Liver (tissue), 9 donors: ENCODE measurements around the gene SDR39U1. TPM values are rescaled to one million over a fixed set of nuclear protein-coding genes. Genes with fewer than 3 reads are reported as not detected.
A peak's percentile ranks its signal among the peaks of the same experiment; 100 is the strongest.

Experiments
- DNase-seq: peaks from one replicate; pipeline ENCODE4 v3.0.0-alpha.2; 2017; ENCODE audit warnings: low spot score
- H3K27ac ChIP-seq, 2 donors: one replicate each; pipeline ENCODE4 v1.7.0; 2013; ENCODE audit warnings: inconsistent platforms in 2 of 2, low read length in 2 of 2, control low read depth in 1 of 2, low read depth in 1 of 2, mild to moderate bottlenecking in 1 of 2
- H3K27me3 ChIP-seq, 4 donors: one replicate each; pipeline versions ENCODE4 v1.6.1 to v1.7.0; 2013; ENCODE audit warnings: low read length in 3 of 4, inconsistent platforms in 1 of 4, mild to moderate bottlenecking in 1 of 4, moderate library complexity in 1 of 4; ENCODE audit not compliant: control insufficient read depth in 4 of 4, insufficient read depth in 4 of 4
- H3K36me3 ChIP-seq, 4 donors: one replicate each; pipeline versions ENCODE4 v1.6.1 to v1.7.0; 2013; ENCODE audit warnings: low read length in 3 of 4, mild to moderate bottlenecking in 3 of 4, low read depth in 1 of 4, moderate library complexity in 1 of 4; ENCODE audit not compliant: control insufficient read depth in 4 of 4, insufficient read depth in 3 of 4
- H3K4me1 ChIP-seq, 4 donors: one replicate each; pipeline versions ENCODE4 v1.6.1 to v1.7.0; 2013; ENCODE audit warnings: low read length in 3 of 4, mild to moderate bottlenecking in 3 of 4, moderate library complexity in 1 of 4; ENCODE audit not compliant: control insufficient read depth in 4 of 4, insufficient read depth in 4 of 4
- H3K4me3 ChIP-seq, 3 donors: one replicate each; pipeline versions ENCODE4 v1.6.1 to v1.7.0; 2013; ENCODE audit warnings: low read length in 3 of 3, control low read depth in 1 of 3, low read depth in 1 of 3, mild to moderate bottlenecking in 1 of 3
- H3K9ac ChIP-seq, 2 donors: one replicate each; pipeline ENCODE4 v1.7.0; 2013; ENCODE audit warnings: low read length in 2 of 2, mild to moderate bottlenecking in 2 of 2, moderate library complexity in 2 of 2, control low read depth in 1 of 2, low read depth in 1 of 2
- H3K9me3 ChIP-seq, 4 donors: one replicate each; pipeline versions ENCODE4 v1.6.1 to v1.7.0; 2013; ENCODE audit warnings: low read length in 3 of 4; ENCODE audit not compliant: control insufficient read depth in 4 of 4
- FOXA1 ChIP-seq: IDR thresholded peaks from 2 replicates; pipeline ENCODE4 v1.6.1; 2016; ENCODE audit warnings: antibody characterized with exemption
- FOXA2 ChIP-seq: IDR thresholded peaks from 2 replicates; pipeline ENCODE4 v1.6.1; 2016; ENCODE audit warnings: antibody characterized with exemption
- HNF4A ChIP-seq, 2 donors: conservative IDR thresholded peaks; 2 replicates each; pipeline ENCODE4 v1.6.1; 2016; ENCODE audit warnings: antibody characterized with exemption in 2 of 2, mild to moderate bottlenecking in 2 of 2
- HNF4G ChIP-seq: IDR thresholded peaks from 2 replicates; pipeline ENCODE4 v1.6.1; 2016; ENCODE audit warnings: antibody characterized with exemption
- JUND ChIP-seq, 2 donors: IDR thresholded peaks; 2 replicates each; pipeline ENCODE4 v1.6.1; 2016; ENCODE audit warnings: antibody characterized with exemption in 2 of 2
- NR2F2 ChIP-seq: IDR thresholded peaks from 2 replicates; pipeline ENCODE4 v1.6.1; 2016; ENCODE audit warnings: antibody characterized with exemption
- RAD21 ChIP-seq, 2 donors: IDR thresholded peaks; 2 replicates each; pipeline ENCODE4 v1.6.1; 2016; ENCODE audit warnings: antibody characterized with exemption in 2 of 2, mild to moderate bottlenecking in 2 of 2
- RXRA ChIP-seq, 2 donors: IDR thresholded peaks; 2 replicates each; pipeline ENCODE4 v1.6.1; 2017 to 2018; ENCODE audit warnings: antibody characterized with exemption in 2 of 2, mild to moderate bottlenecking in 1 of 2
- SP1 ChIP-seq: IDR thresholded peaks from 2 replicates; pipeline ENCODE4 v1.6.1; 2018; ENCODE audit warnings: antibody characterized with exemption, mild to moderate bottlenecking
- TAF1 ChIP-seq: conservative IDR thresholded peaks from 2 replicates; pipeline ENCODE4 v1.6.1; 2016; ENCODE audit warnings: antibody characterized with exemption, mild to moderate bottlenecking
- YY1 ChIP-seq: IDR thresholded peaks from 2 replicates; pipeline ENCODE4 v1.6.1; 2016; ENCODE audit warnings: antibody characterized with exemption, mild to moderate bottlenecking
- WGBS: extraction: QIAGEN DNeasy Blood & Tissue Kit; methylation state at CpG from one replicate; pipeline ENCODE4 v1.1.7; 2013; 5-methylcytosine and 5-hydroxymethylcytosine counted together
- polyA plus RNA-seq, 2 donors: library from polyadenylated mRNA; stranded (reverse) in 1 of 2; unstranded in 1 of 2; fragments of 200-250 nt in 1 of 2; fragments of >200 nt in 1 of 2; fragmentation: Nextera tagmentation in 1 of 2; extraction: Ambion mirVana in 1 of 2; gene quantifications; one replicate each; pipeline versions ENCODE4 v1.2.1 to v1.2.3, GENCODE V29; 2013 to 2015
- total RNA-seq, 2 donors: library from RNA; depleted of rRNA; stranded (reverse); fragments of >200 nt; gene quantifications; one replicate each; pipeline ENCODE4 v1.2.3, GENCODE V29; 2014
- TF ChIP-seq, protein P1 (sequence below): IDR thresholded peaks from 2 replicates; pipeline ENCODE4 v1.6.1; 2016; ENCODE audit warnings: antibody characterized with exemption
- TF ChIP-seq, protein P2 (sequence below): IDR thresholded peaks from 2 replicates; pipeline ENCODE4 v1.6.1; 2016; ENCODE audit warnings: antibody characterized with exemption
- TF ChIP-seq, protein P3 (sequence below): IDR thresholded peaks from 2 replicates; pipeline ENCODE4 v1.6.1; 2016; ENCODE audit warnings: antibody characterized with exemption, mild to moderate bottlenecking
- TF ChIP-seq, protein P4 (sequence below): IDR thresholded peaks from 2 replicates; pipeline ENCODE4 v1.6.1; 2016; ENCODE audit warnings: antibody characterized with exemption
- donor health status: healthy.
- donor health status: healthy.
- donor health status: healthy.
- donor health status: healthy.
- donor health status: healthy.

Gene SDR39U1
- total and polyA plus RNA-seq, 4 donors, result 10.8 to 50.4 (median 25.9) TPM

DNA sequence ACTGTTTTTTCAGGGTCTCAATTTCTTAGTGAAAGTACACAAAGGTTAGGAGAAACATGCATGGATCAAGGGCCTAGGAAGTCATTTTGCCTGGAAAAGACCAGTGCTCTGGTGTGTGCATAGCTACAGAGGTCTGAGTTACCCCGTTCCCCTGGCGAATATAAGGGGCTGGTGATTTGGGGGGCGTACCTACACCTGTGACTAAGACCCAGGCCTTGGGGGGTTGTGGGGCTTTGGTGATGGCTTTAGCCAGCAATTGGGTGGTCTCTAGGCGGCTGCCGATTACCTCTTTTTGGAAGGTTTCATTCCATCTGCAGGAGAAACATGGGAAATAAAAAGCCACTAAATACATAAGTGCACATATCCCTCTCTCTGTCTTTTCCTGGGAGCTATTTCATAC lies 1.1 kb downstream of the SDR39U1 start:
- WGBS, result 52% methylated on average over 5 of the region's 5 CpGs

DNA sequence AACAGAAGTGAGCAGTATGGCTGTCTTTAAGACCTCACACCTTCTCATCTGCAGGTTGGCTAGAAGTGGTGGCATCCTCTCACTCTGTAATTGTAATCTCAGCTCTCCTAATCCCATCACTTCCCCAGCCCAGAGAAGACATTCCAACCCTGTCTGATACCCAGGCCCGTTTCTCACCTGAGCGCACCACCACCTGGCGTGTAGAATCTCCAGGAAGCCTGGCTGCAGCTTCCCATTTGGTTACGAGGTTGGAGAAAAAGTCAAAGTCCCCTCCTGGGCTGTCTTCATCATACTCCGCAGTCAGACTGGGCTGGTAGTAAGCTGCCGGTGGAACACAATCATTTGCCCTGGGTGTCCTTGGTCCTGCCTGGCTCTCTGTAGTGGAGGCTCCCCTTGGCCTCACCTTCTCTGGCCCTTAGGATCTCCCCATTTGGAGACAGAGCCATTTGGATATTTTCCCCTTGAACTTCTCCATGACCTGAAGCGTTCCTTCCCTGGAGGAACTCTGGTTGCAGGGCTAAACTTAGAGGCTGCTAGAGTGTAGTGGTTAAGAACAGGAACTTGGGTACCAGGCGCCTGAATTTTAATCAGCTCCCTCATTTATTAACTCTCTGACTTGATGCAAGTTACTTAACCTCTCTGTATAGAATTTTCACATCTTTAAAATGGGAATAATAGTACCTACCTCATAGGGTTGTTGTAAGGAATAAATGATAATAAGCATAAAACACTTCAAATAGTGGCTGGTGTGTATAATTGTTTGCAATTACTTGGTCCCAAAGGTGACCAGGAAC lies 1.8 kb downstream of the SDR39U1 start:
- Histone ChIP-seq H3K27ac (no peak overlapping the region), H3K4me3 (no peak overlapping the region), H3K9me3 (no peaks in the 10 kb centered on the region), H3K4me1 (peaks cover 5 to 56% (median 33%) of the 10 kb centered on the region in 4 donors), H3K27me3 (no peaks in the 10 kb centered on the region), H3K9ac (no peak overlapping the region), H3K36me3 (peaks cover 8 to 37% (median 30%) of the 10 kb centered on the region in 4 donors)
- 90% methylated on average over 8 of the region's 8 CpGs for WGBS
- no peak for DNase-seq
- no peak for TF ChIP-seq TAF1
- no peak for TF ChIP-seq RXRA (IDR thresholded peaks at IDR 0.05)
- no peak for TF ChIP-seq HNF4G
- no peak for TF ChIP-seq NR2F2
- TF ChIP-seq, protein P1, sequence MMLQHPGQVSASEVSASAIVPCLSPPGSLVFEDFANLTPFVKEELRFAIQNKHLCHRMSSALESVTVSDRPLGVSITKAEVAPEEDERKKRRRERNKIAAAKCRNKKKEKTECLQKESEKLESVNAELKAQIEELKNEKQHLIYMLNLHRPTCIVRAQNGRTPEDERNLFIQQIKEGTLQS, result no peak
- no peak for TF ChIP-seq RAD21 (IDR thresholded peaks at IDR 0.05)
- no peak for TF ChIP-seq SP1
- TF ChIP-seq HNF4A (conservative IDR thresholded peaks at IDR 0.05), result no peak
- no peak for TF ChIP-seq JUND (IDR thresholded peaks at IDR 0.05)
- TF ChIP-seq, protein P2, sequence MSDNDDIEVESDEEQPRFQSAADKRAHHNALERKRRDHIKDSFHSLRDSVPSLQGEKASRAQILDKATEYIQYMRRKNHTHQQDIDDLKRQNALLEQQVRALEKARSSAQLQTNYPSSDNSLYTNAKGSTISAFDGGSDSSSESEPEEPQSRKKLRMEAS, result no peak
- TF ChIP-seq, protein P3, sequence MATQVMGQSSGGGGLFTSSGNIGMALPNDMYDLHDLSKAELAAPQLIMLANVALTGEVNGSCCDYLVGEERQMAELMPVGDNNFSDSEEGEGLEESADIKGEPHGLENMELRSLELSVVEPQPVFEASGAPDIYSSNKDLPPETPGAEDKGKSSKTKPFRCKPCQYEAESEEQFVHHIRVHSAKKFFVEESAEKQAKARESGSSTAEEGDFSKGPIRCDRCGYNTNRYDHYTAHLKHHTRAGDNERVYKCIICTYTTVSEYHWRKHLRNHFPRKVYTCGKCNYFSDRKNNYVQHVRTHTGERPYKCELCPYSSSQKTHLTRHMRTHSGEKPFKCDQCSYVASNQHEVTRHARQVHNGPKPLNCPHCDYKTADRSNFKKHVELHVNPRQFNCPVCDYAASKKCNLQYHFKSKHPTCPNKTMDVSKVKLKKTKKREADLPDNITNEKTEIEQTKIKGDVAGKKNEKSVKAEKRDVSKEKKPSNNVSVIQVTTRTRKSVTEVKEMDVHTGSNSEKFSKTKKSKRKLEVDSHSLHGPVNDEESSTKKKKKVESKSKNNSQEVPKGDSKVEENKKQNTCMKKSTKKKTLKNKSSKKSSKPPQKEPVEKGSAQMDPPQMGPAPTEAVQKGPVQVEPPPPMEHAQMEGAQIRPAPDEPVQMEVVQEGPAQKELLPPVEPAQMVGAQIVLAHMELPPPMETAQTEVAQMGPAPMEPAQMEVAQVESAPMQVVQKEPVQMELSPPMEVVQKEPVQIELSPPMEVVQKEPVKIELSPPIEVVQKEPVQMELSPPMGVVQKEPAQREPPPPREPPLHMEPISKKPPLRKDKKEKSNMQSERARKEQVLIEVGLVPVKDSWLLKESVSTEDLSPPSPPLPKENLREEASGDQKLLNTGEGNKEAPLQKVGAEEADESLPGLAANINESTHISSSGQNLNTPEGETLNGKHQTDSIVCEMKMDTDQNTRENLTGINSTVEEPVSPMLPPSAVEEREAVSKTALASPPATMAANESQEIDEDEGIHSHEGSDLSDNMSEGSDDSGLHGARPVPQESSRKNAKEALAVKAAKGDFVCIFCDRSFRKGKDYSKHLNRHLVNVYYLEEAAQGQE, result no peak
- TF ChIP-seq FOXA1, result no peak

More for the DNA sequence above, 1.1 kb downstream of the SDR39U1 start:
- Histone ChIP-seq H3K27ac (peak overlapping the region; percentile 98 to 100), H3K9ac (peak overlapping the region in 1 of 2 donors; percentile 1), H3K9me3 (no peaks in the 10 kb centered on the region), H3K4me3 (peak overlapping the region in 1 of 3 donors; percentile 45), H3K36me3 (peaks cover 4 to 33% (median 25%) of the 10 kb centered on the region in 4 donors), H3K4me1 (peaks cover 5 to 52% (median 31%) of the 10 kb centered on the region in 4 donors), H3K27me3 (no peaks in the 10 kb centered on the region)
- no peak for TF ChIP-seq NR2F2
- TF ChIP-seq, protein P3, result no peak
- no peak for TF ChIP-seq JUND (IDR thresholded peaks at IDR 0.05)
- TF ChIP-seq, protein P4, sequence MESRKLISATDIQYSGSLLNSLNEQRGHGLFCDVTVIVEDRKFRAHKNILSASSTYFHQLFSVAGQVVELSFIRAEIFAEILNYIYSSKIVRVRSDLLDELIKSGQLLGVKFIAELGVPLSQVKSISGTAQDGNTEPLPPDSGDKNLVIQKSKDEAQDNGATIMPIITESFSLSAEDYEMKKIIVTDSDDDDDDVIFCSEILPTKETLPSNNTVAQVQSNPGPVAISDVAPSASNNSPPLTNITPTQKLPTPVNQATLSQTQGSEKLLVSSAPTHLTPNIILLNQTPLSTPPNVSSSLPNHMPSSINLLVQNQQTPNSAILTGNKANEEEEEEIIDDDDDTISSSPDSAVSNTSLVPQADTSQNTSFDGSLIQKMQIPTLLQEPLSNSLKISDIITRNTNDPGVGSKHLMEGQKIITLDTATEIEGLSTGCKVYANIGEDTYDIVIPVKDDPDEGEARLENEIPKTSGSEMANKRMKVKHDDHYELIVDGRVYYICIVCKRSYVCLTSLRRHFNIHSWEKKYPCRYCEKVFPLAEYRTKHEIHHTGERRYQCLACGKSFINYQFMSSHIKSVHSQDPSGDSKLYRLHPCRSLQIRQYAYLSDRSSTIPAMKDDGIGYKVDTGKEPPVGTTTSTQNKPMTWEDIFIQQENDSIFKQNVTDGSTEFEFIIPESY, result no peak
- no peak for TF ChIP-seq RAD21 (IDR thresholded peaks at IDR 0.05)
- TF ChIP-seq HNF4G, result no peak
- TF ChIP-seq FOXA2, result no peak
- no peak for TF ChIP-seq YY1
- no peak for TF ChIP-seq RXRA (IDR thresholded peaks at IDR 0.05)
- TF ChIP-seq, protein P1, result no peak
- TF ChIP-seq FOXA1, result no peak
- no peak for TF ChIP-seq HNF4A (conservative IDR thresholded peaks at IDR 0.05)
- TF ChIP-seq, protein P2, result no peak
- no peak for DNase-seq
